ENCODE results near the gene NAA50. TPM values are rescaled to one million over a fixed set of nuclear protein-coding genes. Genes with fewer than 3 reads are reported as not detected.

Gene NAA50
- total and polyA plus RNA-seq, 3 experiments from 2014 or later: 77.7 to 199 (median 194) TPM

- CTCF ChIA-PET: no interaction called here
- H3K4me3 Mint-ChIP-seq: no peak overlapping the region
Observed at GRCh38 chr3:113773381-113773780, 27.3 kb upstream of the NAA50 start.

GRCh38 chr3:113771993-113772392 is 25.9 kb upstream of the NAA50 start:
- no peak overlapping the region for H3K27ac ChIP-seq (ENCODE audit: low read depth, low read length)
- H3K27me3 ChIP-seq (ENCODE audit: insufficient read depth, low read length, poor library complexity, severe bottlenecking): no peaks in the 10 kb centered on the region
- H3K27ac Mint-ChIP-seq: peak overlapping the region in 2 of 8 donors; percentile 61 to 68
- H3K36me3 Mint-ChIP-seq: peaks cover 0 to 9% (median 2%) of the 10 kb centered on the region in 3 donors
- no peaks in the 10 kb centered on the region for H3K4me1 ChIP-seq (ENCODE audit: insufficient read depth, low read length)
- no peaks in the 10 kb centered on the region for H3K36me3 ChIP-seq (ENCODE audit: insufficient read depth, low read length)
- DNase-seq: no peak
- no peaks in the 10 kb centered on the region for H3K27me3 Mint-ChIP-seq
- ChIA-PET CTCF (no interaction called here), POLR2A (no interaction called here)
- H3K9me3 ChIP-seq (ENCODE audit: low read length): no peaks in the 10 kb centered on the region
- peaks cover 8 to 24% (median 17%) of the 10 kb centered on the region in 3 donors for H3K4me1 Mint-ChIP-seq
- no peaks in the 10 kb centered on the region for H3K9me3 Mint-ChIP-seq
- no peak overlapping the region for H3K4me3 Mint-ChIP-seq
- no peak overlapping the region for H3K4me3 ChIP-seq (ENCODE audit: low read length)

More at GRCh38 chr3:113773381-113773780, 27.3 kb upstream of the NAA50 start:
- H3K36me3 ChIP-seq (ENCODE audit: insufficient read depth, low read length): no peaks in the 10 kb centered on the region
- H3K4me1 ChIP-seq (ENCODE audit: insufficient read depth, low read length): no peaks in the 10 kb centered on the region
- DNase-seq: no peak
- no peaks in the 10 kb centered on the region for H3K27me3 ChIP-seq (ENCODE audit: insufficient read depth, low read length, poor library complexity, severe bottlenecking)
- Mint-ChIP-seq H3K36me3 (peaks cover 0 to 6% (median 3%) of the 10 kb centered on the region in 3 donors), H3K4me1 (peaks cover 14 to 24% (median 15%) of the 10 kb centered on the region in 3 donors), H3K27ac (no peak overlapping the region), H3K27me3 (no peaks in the 10 kb centered on the region), H3K9me3 (no peaks in the 10 kb centered on the region)
- no peak overlapping the region for H3K4me3 ChIP-seq (ENCODE audit: low read length)
- no peak overlapping the region for H3K27ac ChIP-seq (ENCODE audit: low read depth, low read length)
- no peaks in the 10 kb centered on the region for H3K9me3 ChIP-seq (ENCODE audit: low read length)
- POLR2A ChIA-PET: no interaction called here

- Mint-ChIP-seq H3K27ac (no peak overlapping the region), H3K9me3 (no peaks in the 10 kb centered on the region), H3K27me3 (no peaks in the 10 kb centered on the region), H3K36me3 (peaks cover 0 to 9% (median 2%) of the 10 kb centered on the region in 3 donors), H3K4me3 (no peak overlapping the region), H3K4me1 (peaks cover 6 to 22% (median 16%) of the 10 kb centered on the region in 3 donors)
- Histone ChIP-seq H3K9me3 (ENCODE audit: low read length) (no peaks in the 10 kb centered on the region), H3K4me3 (ENCODE audit: low read length) (no peak overlapping the region), H3K4me1 (ENCODE audit: insufficient read depth, low read length) (no peaks in the 10 kb centered on the region), H3K27ac (ENCODE audit: low read depth, low read length) (no peak overlapping the region), H3K27me3 (ENCODE audit: insufficient read depth, low read length, poor library complexity, severe bottlenecking) (no peaks in the 10 kb centered on the region), H3K36me3 (ENCODE audit: insufficient read depth, low read length) (no peaks in the 10 kb centered on the region)
- ChIA-PET POLR2A (no interaction called here), CTCF (no interaction called here)
- DNase-seq: no peak
Observed at GRCh38 chr3:113769551-113769950, 23.5 kb upstream of the NAA50 start.

- POLR2A ChIA-PET: no interaction called here
- no peaks in the 10 kb centered on the region for H3K27me3 Mint-ChIP-seq
Observed at GRCh38 chr3:113764698-113765097, 18.6 kb upstream of the NAA50 start.

GRCh38 chr3:113758389-113759024 is 12.5 kb upstream of the NAA50 start:
- Mint-ChIP-seq H3K27ac (no peak overlapping the region), H3K9me3 (peaks cover 0 to 3% (median 2%) of the 10 kb centered on the region in 5 donors), H3K36me3 (peaks cover 5 to 8% (median 5%) of the 10 kb centered on the region in 3 donors), H3K4me1 (peaks cover 5 to 16% (median 10%) of the 10 kb centered on the region in 3 donors), H3K4me3 (no peak overlapping the region), H3K27me3 (no peaks in the 10 kb centered on the region)
- H3K9me3 ChIP-seq (ENCODE audit: low read length): no peaks in the 10 kb centered on the region
- H3K4me1 ChIP-seq (ENCODE audit: insufficient read depth, low read length): no peaks in the 10 kb centered on the region
- no peak for DNase-seq
- ChIA-PET POLR2A (no interaction called here), CTCF (interaction anchor here (2.7 kb wide), 1 partner anchor 13 kb away, joined by 12 read pairs; the partner anchor contains the start of gene NAA50)
- H3K4me3 ChIP-seq (ENCODE audit: low read length): no peak overlapping the region
- H3K27me3 ChIP-seq (ENCODE audit: insufficient read depth, low read length, poor library complexity, severe bottlenecking): no peaks in the 10 kb centered on the region
- no peak overlapping the region for H3K27ac ChIP-seq (ENCODE audit: low read depth, low read length)
- H3K36me3 ChIP-seq (ENCODE audit: insufficient read depth, low read length): no peaks in the 10 kb centered on the region

More at GRCh38 chr3:113764698-113765097, 18.6 kb upstream of the NAA50 start:
- H3K4me1 Mint-ChIP-seq: peaks cover 3 to 14% (median 5%) of the 10 kb centered on the region in 3 donors
- no peak overlapping the region for H3K27ac Mint-ChIP-seq
- no peak overlapping the region for H3K4me3 ChIP-seq (ENCODE audit: low read length)
- no peaks in the 10 kb centered on the region for H3K9me3 Mint-ChIP-seq
- H3K27me3 ChIP-seq (ENCODE audit: insufficient read depth, low read length, poor library complexity, severe bottlenecking): no peaks in the 10 kb centered on the region
- no peak for DNase-seq
- H3K4me3 Mint-ChIP-seq: no peak overlapping the region
- H3K9me3 ChIP-seq (ENCODE audit: low read length): no peaks in the 10 kb centered on the region
- no peak overlapping the region for H3K27ac ChIP-seq (ENCODE audit: low read depth, low read length)
- no peaks in the 10 kb centered on the region for H3K4me1 ChIP-seq (ENCODE audit: insufficient read depth, low read length)
- H3K36me3 Mint-ChIP-seq: peaks cover 0 to 9% (median 2%) of the 10 kb centered on the region in 3 donors
- no peaks in the 10 kb centered on the region for H3K36me3 ChIP-seq (ENCODE audit: insufficient read depth, low read length)
- CTCF ChIA-PET: no interaction called here

GRCh38 chr3:113754494-113755159 is 8.6 kb upstream of the NAA50 start:
- no peak overlapping the region for H3K4me3 Mint-ChIP-seq
- peaks cover 5 to 8% (median 5%) of the 10 kb centered on the region in 3 donors for H3K36me3 Mint-ChIP-seq
- no peak overlapping the region for H3K27ac ChIP-seq (ENCODE audit: low read depth, low read length)
- no peak overlapping the region for H3K27ac Mint-ChIP-seq
- no peaks in the 10 kb centered on the region for H3K27me3 Mint-ChIP-seq
- H3K4me1 ChIP-seq (ENCODE audit: insufficient read depth, low read length): no peaks in the 10 kb centered on the region
- H3K9me3 Mint-ChIP-seq: peaks cover 0 to 3% (median 2%) of the 10 kb centered on the region in 5 donors
- H3K36me3 ChIP-seq (ENCODE audit: insufficient read depth, low read length): no peaks in the 10 kb centered on the region
- no peaks in the 10 kb centered on the region for H3K9me3 ChIP-seq (ENCODE audit: low read length)
- POLR2A ChIA-PET: no interaction called here
- peaks cover 6 to 28% (median 21%) of the 10 kb centered on the region in 3 donors for H3K4me1 Mint-ChIP-seq
- CTCF ChIA-PET: no interaction called here
- H3K4me3 ChIP-seq (ENCODE audit: low read length): no peak overlapping the region
- H3K27me3 ChIP-seq (ENCODE audit: insufficient read depth, low read length, poor library complexity, severe bottlenecking): no peaks in the 10 kb centered on the region
- DNase-seq: no peak

- H3K9me3 ChIP-seq (ENCODE audit: low read length): no peaks in the 10 kb centered on the region
- no peak overlapping the region for H3K27ac ChIP-seq (ENCODE audit: low read depth, low read length)
- H3K4me1 ChIP-seq (ENCODE audit: insufficient read depth, low read length): no peaks in the 10 kb centered on the region
- H3K36me3 ChIP-seq (ENCODE audit: insufficient read depth, low read length): no peaks in the 10 kb centered on the region
- ChIA-PET CTCF (no interaction called here), POLR2A (no interaction called here)
- Mint-ChIP-seq H3K4me1 (peaks cover 12 to 35% (median 29%) of the 10 kb centered on the region in 3 donors), H3K27me3 (no peaks in the 10 kb centered on the region), H3K27ac (no peak overlapping the region), H3K36me3 (peaks cover 3 to 5% (median 4%) of the 10 kb centered on the region in 3 donors), H3K4me3 (no peak overlapping the region), H3K9me3 (peaks cover 0 to 2% (median 0%) of the 10 kb centered on the region in 5 donors)
- H3K27me3 ChIP-seq (ENCODE audit: insufficient read depth, low read length, poor library complexity, severe bottlenecking): no peaks in the 10 kb centered on the region
- H3K4me3 ChIP-seq (ENCODE audit: low read length): no peak overlapping the region
- no peak for DNase-seq
Observed at GRCh38 chr3:113753376-113753985, 7.4 kb upstream of the NAA50 start.

- Mint-ChIP-seq H3K4me1 (peaks cover 21 to 43% (median 42%) of the 10 kb centered on the region in 3 donors), H3K27me3 (peaks cover 0 to 6% of the 10 kb centered on the region in 2 donors), H3K36me3 (peaks cover 0 to 10% (median 0%) of the 10 kb centered on the region in 3 donors), H3K4me3 (no peak overlapping the region), H3K9me3 (peaks cover 0 to 2% (median 0%) of the 10 kb centered on the region in 5 donors), H3K27ac (no peak overlapping the region)
- no peak for DNase-seq
- Histone ChIP-seq H3K27ac (ENCODE audit: low read depth, low read length) (no peak overlapping the region), H3K9me3 (ENCODE audit: low read length) (no peaks in the 10 kb centered on the region), H3K27me3 (ENCODE audit: insufficient read depth, low read length, poor library complexity, severe bottlenecking) (no peaks in the 10 kb centered on the region), H3K36me3 (ENCODE audit: insufficient read depth, low read length) (no peaks in the 10 kb centered on the region), H3K4me3 (ENCODE audit: low read length) (no peak overlapping the region), H3K4me1 (ENCODE audit: insufficient read depth, low read length) (peaks cover 11% of the 10 kb centered on the region)
- ChIA-PET POLR2A (no interaction called here), CTCF (interaction anchor here (1.3 to 1.8 kb wide), 2 partner anchors 15 to 162 kb away, joined by 3 to 7 read pairs; no protein-coding TSS in a partner anchor)
Observed at GRCh38 chr3:113751141-113751540, 5.1 kb upstream of the NAA50 start.

Data from CD8-positive, alpha-beta memory T cell (primary cell).